ENCODE results near the gene ADM. TPM values are rescaled to one million over a fixed set of nuclear protein-coding genes. Genes with fewer than 3 reads are reported as not detected.

The ADM gene
- total RNA-seq, 2 experiments from 2014 or later: 0.46 to 4.9 TPM

GRCh38 chr11:10289765-10290380 lies 15.0 kb upstream of the ADM start:
- Histone ChIP-seq H3K9me2 (ENCODE audit: insufficient read depth, low read length) (no peaks in the 10 kb centered on the region), H3K4me3 (ENCODE audit: low read depth, low read length, poor library complexity, severe bottlenecking) (no peak overlapping the region), H3K79me2 (ENCODE audit: insufficient read depth, low read depth, low read length) (no peaks in the 10 kb centered on the region), H2AFZ (ENCODE audit: low read length) (no peak overlapping the region), H4K20me1 (ENCODE audit: insufficient read depth, low read length) (peaks cover 7% of the 10 kb centered on the region; the same call in 1 of the 2 replicates), H3K4me2 (ENCODE audit: low read length) (no peak overlapping the region), H3K4me1 (ENCODE audit: insufficient read depth, low read length, poor library complexity, severe bottlenecking) (peaks cover 14% of the 10 kb centered on the region), H3K9me3 (ENCODE audit: low read length) (no peaks in the 10 kb centered on the region), H3K27ac (ENCODE audit: low read depth, low read length, poor library complexity, severe bottlenecking) (no peak overlapping the region), H3K36me3 (ENCODE audit: insufficient read depth, low read length) (no peaks in the 10 kb centered on the region)
- ChIA-PET CTCF (ENCODE audit: unreplicated experiment) (no interaction called here), POLR2A (no interaction called here)
- intact Hi-C loops (cut with micrococcal nuclease; ENCODE audit: unreplicated experiment): no loop called here
- no TSS peak for BruUV-seq (replicated peaks)
- TF ChIP-seq EZH2phosphoT487 (IDR thresholded peaks at IDR 0.05; ENCODE audit: borderline replicate concordance, low read depth, low read length): no peak
- TF ChIP-seq CTCF (conservative IDR thresholded peaks at IDR 0.05; ENCODE audit: low read length): no peak
- DNase-seq (ENCODE audit: low spot score): no peak

GRCh38 chr11:10291801-10292638 lies 12.9 kb upstream of the ADM start:
- TF ChIP-seq CTCF (conservative IDR thresholded peaks at IDR 0.05; ENCODE audit: low read length) (no peak), EZH2phosphoT487 (IDR thresholded peaks at IDR 0.05; ENCODE audit: borderline replicate concordance, low read depth, low read length) (no peak)
- Histone ChIP-seq H3K79me2 (ENCODE audit: insufficient read depth, low read depth, low read length) (no peaks in the 10 kb centered on the region), H3K36me3 (ENCODE audit: insufficient read depth, low read length) (no peaks in the 10 kb centered on the region), H3K4me3 (ENCODE audit: low read depth, low read length, poor library complexity, severe bottlenecking) (no peak overlapping the region), H3K4me1 (ENCODE audit: insufficient read depth, low read length, poor library complexity, severe bottlenecking) (peaks cover 20% of the 10 kb centered on the region), H3K9me2 (ENCODE audit: insufficient read depth, low read length) (no peaks in the 10 kb centered on the region), H2AFZ (ENCODE audit: low read length) (no peak overlapping the region), H4K20me1 (ENCODE audit: insufficient read depth, low read length) (peaks cover 7% of the 10 kb centered on the region; the same call in 1 of the 2 replicates), H3K4me2 (ENCODE audit: low read length) (0 out of 2 replicates have a peak overlapping the region, but pooled peaks have one; percentile 13), H3K9me3 (ENCODE audit: low read length) (no peaks in the 10 kb centered on the region), H3K27ac (ENCODE audit: low read depth, low read length, poor library complexity, severe bottlenecking) (no peak overlapping the region)
- no TSS peak for BruUV-seq (replicated peaks)
- DNase-seq (ENCODE audit: low spot score): no peak
- CTCF ChIA-PET (ENCODE audit: unreplicated experiment): no interaction called here
- POLR2A ChIA-PET: interaction anchor here (0.6 to 1.1 kb wide), 3 partner anchors 18 to 592 kb away, joined by 3 to 5 read pairs (median 3); no protein-coding TSS in a partner anchor
- intact Hi-C loops (cut with micrococcal nuclease; ENCODE audit: unreplicated experiment): no loop called here

All from OCI-LY7 (cell line).